Activated T-cell treated with anti-CD3 and anti-CD28 coated beads, Interleukin-2, amount 50 U/mL, for 24 hours (primary cell): Measurements from ENCODE around the gene ANKH.

Source experiments
- DNase-seq: peaks from one replicate; pipeline ENCODE4 v3.0.0-alpha.2; 2020
- H3K27ac Mint-ChIP-seq: 2 replicates; pipeline ENCODE4 v1.8.0; 2020; ENCODE audit warnings: mild to moderate bottlenecking, mixed read lengths
- H3K27me3 Mint-ChIP-seq: 2 replicates; pipeline ENCODE4 v1.8.0; 2020; ENCODE audit warnings: mixed read lengths
- H3K36me3 Mint-ChIP-seq: 2 replicates; pipeline ENCODE4 v1.8.0; 2020; ENCODE audit warnings: low read depth, mixed read lengths
- H3K4me1 Mint-ChIP-seq: 2 replicates; pipeline ENCODE4 v1.8.0; 2020; ENCODE audit warnings: low read depth, mixed read lengths
- H3K4me3 Mint-ChIP-seq: 2 replicates; pipeline ENCODE4 v1.8.0; 2020; ENCODE audit warnings: mild to moderate bottlenecking, moderate library complexity, mixed read lengths
- H3K9me3 Mint-ChIP-seq: 2 replicates; pipeline ENCODE4 v1.8.0; 2020; ENCODE audit warnings: mixed read lengths

ANKH gene

GRCh38 chr5:14767735-14768507, 103.7 kb downstream of the ANKH start:
- Mint-ChIP-seq H3K27ac (no peak overlapping the region), H3K4me1 (peaks cover 24% of the 10 kb centered on the region), H3K27me3 (no peaks in the 10 kb centered on the region), H3K9me3 (no peaks in the 10 kb centered on the region), H3K36me3 (peaks cover 48% of the 10 kb centered on the region), H3K4me3 (no peak overlapping the region)
- DNase-seq: no peak

DNA sequence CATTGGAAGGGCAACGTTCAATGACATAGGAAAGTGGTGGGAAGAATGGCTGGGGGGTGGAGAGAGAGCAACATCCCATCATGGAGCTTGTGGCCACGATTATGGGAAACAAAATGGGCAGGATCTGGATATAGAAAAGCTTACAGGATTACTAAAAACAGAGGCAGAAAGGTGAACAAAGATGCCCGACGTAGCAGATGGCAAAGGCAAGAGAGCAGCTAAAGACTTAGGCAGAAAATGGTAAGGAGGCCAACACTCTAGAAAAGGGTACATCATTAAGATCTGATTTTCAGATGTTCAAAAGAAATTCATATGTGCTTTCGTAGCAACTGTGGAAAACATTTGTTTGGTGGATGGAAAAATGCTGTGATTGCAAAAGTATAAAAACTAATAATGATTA, 104.5 kb downstream of the ANKH start:
- H3K36me3 Mint-ChIP-seq: peaks cover 48% of the 10 kb centered on the region
- H3K9me3 Mint-ChIP-seq: no peaks in the 10 kb centered on the region
- H3K27me3 Mint-ChIP-seq: no peaks in the 10 kb centered on the region
- H3K27ac Mint-ChIP-seq: no peak overlapping the region
- H3K4me1 Mint-ChIP-seq: peaks cover 22% of the 10 kb centered on the region
- no peak overlapping the region for H3K4me3 Mint-ChIP-seq
- no peak for DNase-seq

DNA sequence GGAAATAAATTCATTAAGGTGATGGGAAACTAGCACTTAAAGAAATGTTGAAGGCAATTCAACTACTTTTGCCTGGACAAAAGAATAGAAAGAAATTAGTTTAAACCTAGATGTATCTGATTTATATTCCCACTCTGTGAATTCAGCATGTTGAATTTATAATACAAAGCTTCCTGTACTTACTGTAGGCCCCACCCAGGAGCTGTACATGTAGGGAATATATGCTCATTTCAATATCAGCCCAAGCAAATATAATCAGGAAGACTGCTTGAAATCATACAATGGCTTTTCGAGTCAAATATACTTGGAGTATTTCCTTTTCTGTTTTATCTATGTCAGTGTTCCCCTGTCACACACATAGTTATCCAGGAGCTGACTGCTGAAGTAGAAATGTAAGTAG, 105.0 kb downstream of the ANKH start:
- Mint-ChIP-seq H3K4me3 (no peak overlapping the region), H3K27me3 (no peaks in the 10 kb centered on the region), H3K4me1 (peaks cover 22% of the 10 kb centered on the region), H3K27ac (no peak overlapping the region), H3K36me3 (peaks cover 48% of the 10 kb centered on the region), H3K9me3 (no peaks in the 10 kb centered on the region)
- no peak for DNase-seq

- Mint-ChIP-seq H3K4me1 (peaks cover 16% of the 10 kb centered on the region), H3K9me3 (no peaks in the 10 kb centered on the region), H3K27ac (no peak overlapping the region), H3K4me3 (no peak overlapping the region), H3K27me3 (no peaks in the 10 kb centered on the region), H3K36me3 (peaks cover 54% of the 10 kb centered on the region)
- DNase-seq: no peak
Measured at GRCh38 chr5:14765587-14765986, 106.0 kb downstream of the ANKH start.

- Mint-ChIP-seq H3K4me1 (peaks cover 9% of the 10 kb centered on the region), H3K36me3 (peaks cover 56% of the 10 kb centered on the region), H3K9me3 (no peaks in the 10 kb centered on the region), H3K27me3 (no peaks in the 10 kb centered on the region), H3K4me3 (no peak overlapping the region), H3K27ac (no peak overlapping the region)
- DNase-seq: no peak
Measured at GRCh38 chr5:14762549-14763216, 108.9 kb downstream of the ANKH start.

GRCh38 chr5:14760548-14761002, 111.0 kb downstream of the ANKH start:
- Mint-ChIP-seq H3K36me3 (peaks cover 55% of the 10 kb centered on the region), H3K27ac (no peak overlapping the region), H3K9me3 (no peaks in the 10 kb centered on the region), H3K27me3 (no peaks in the 10 kb centered on the region), H3K4me1 (peaks cover 3% of the 10 kb centered on the region), H3K4me3 (no peak overlapping the region)
- DNase-seq: no peak

GRCh38 chr5:14759744-14760547, 111.6 kb downstream of the ANKH start:
- peaks cover 3% of the 10 kb centered on the region for H3K4me1 Mint-ChIP-seq
- peaks cover 53% of the 10 kb centered on the region for H3K36me3 Mint-ChIP-seq
- no peak overlapping the region for H3K4me3 Mint-ChIP-seq
- no peak for DNase-seq
- H3K27me3 Mint-ChIP-seq: no peaks in the 10 kb centered on the region
- H3K27ac Mint-ChIP-seq: no peak overlapping the region
- H3K9me3 Mint-ChIP-seq: no peaks in the 10 kb centered on the region

- no peaks in the 10 kb centered on the region for H3K9me3 Mint-ChIP-seq
- H3K4me1 Mint-ChIP-seq: peaks cover 3% of the 10 kb centered on the region
- no peaks in the 10 kb centered on the region for H3K27me3 Mint-ChIP-seq
- no peak for DNase-seq
- no peak overlapping the region for H3K27ac Mint-ChIP-seq
- H3K36me3 Mint-ChIP-seq: peaks cover 64% of the 10 kb centered on the region
- no peak overlapping the region for H3K4me3 Mint-ChIP-seq
Measured at GRCh38 chr5:14757850-14758249, 113.7 kb downstream of the ANKH start.

- Mint-ChIP-seq H3K4me3 (no peak overlapping the region), H3K4me1 (peaks cover 3% of the 10 kb centered on the region), H3K27me3 (no peaks in the 10 kb centered on the region), H3K27ac (peak overlapping the region; percentile 8), H3K36me3 (peaks cover 70% of the 10 kb centered on the region), H3K9me3 (no peaks in the 10 kb centered on the region)
- DNase-seq: no peak
Measured at GRCh38 chr5:14756478-14756877, 115.1 kb downstream of the ANKH start.

GRCh38 chr5:14753947-14754346, 117.6 kb downstream of the ANKH start:
- Mint-ChIP-seq H3K36me3 (peaks cover 81% of the 10 kb centered on the region), H3K27me3 (no peaks in the 10 kb centered on the region), H3K4me1 (peaks cover 12% of the 10 kb centered on the region), H3K4me3 (no peak overlapping the region), H3K9me3 (no peaks in the 10 kb centered on the region), H3K27ac (no peak overlapping the region)
- no peak for DNase-seq

DNA sequence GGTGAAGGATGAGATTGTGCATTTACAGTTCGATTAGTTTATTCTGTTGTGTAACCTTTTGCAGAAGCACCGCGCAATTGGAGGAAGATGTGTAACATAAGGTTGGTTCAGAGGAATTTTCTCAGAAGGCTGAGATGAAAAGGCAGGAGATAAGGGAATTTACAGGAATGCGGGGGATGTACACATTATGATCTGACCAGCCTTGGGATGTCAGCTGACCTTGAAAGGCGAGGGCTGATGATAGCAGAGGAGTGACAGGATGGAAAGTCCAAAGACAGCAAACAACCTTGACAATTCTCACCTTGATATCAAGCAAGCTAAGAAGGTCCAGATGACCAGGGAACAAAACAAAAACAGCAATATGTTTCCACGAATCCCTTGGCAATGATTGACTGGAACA, 118.3 kb downstream of the ANKH start:
- Mint-ChIP-seq H3K4me1 (peaks cover 15% of the 10 kb centered on the region), H3K27ac (no peak overlapping the region), H3K27me3 (no peaks in the 10 kb centered on the region), H3K4me3 (no peak overlapping the region), H3K9me3 (no peaks in the 10 kb centered on the region), H3K36me3 (peaks cover 84% of the 10 kb centered on the region)
- DNase-seq: no peak

GRCh38 chr5:14752497-14753071, 119.0 kb downstream of the ANKH start:
- no peaks in the 10 kb centered on the region for H3K27me3 Mint-ChIP-seq
- peaks cover 12% of the 10 kb centered on the region for H3K4me1 Mint-ChIP-seq
- peaks cover 84% of the 10 kb centered on the region for H3K36me3 Mint-ChIP-seq
- H3K9me3 Mint-ChIP-seq: no peaks in the 10 kb centered on the region
- DNase-seq: no peak
- peak overlapping the region; percentile 39 for H3K27ac Mint-ChIP-seq
- no peak overlapping the region for H3K4me3 Mint-ChIP-seq

GRCh38 chr5:14750712-14751111, 120.9 kb downstream of the ANKH start:
- no peaks in the 10 kb centered on the region for H3K9me3 Mint-ChIP-seq
- no peaks in the 10 kb centered on the region for H3K27me3 Mint-ChIP-seq
- no peak overlapping the region for H3K27ac Mint-ChIP-seq
- no peak for DNase-seq
- peaks cover 20% of the 10 kb centered on the region for H3K4me1 Mint-ChIP-seq
- H3K4me3 Mint-ChIP-seq: no peak overlapping the region
- H3K36me3 Mint-ChIP-seq: peaks cover 89% of the 10 kb centered on the region

DNA sequence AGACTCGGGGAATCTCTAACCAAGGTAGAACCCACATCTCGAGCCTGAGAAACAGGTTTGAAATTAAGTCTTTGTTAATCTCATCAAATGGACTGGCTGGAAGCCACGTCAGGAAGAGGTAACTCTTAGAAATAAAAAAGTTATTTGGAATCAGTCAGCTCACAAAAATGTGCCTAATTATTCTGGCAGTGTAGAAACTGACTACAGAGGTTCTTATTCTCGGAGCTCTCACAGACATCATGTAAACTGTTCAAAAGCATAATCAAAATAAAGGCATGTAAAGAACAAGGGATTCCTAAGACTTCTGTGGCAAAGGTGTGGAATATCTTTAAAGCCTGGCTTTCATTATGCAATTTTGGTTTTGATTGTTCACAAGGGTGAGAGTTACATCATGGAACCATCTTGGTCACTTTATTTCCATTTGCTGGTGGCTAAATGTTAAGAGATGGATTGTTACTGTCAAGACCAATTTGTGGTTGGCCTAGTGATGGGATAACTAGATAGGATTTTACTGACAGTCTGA, 121.9 kb downstream of the ANKH start:
- no peak for DNase-seq
- Mint-ChIP-seq H3K36me3 (peaks cover 91% of the 10 kb centered on the region), H3K9me3 (no peaks in the 10 kb centered on the region)

More for the DNA sequence above, 121.9 kb downstream of the ANKH start:
- H3K27ac Mint-ChIP-seq: peak overlapping the region; percentile 13
- H3K4me3 Mint-ChIP-seq: no peak overlapping the region
- H3K4me1 Mint-ChIP-seq: peaks cover 23% of the 10 kb centered on the region
- no peaks in the 10 kb centered on the region for H3K27me3 Mint-ChIP-seq
